HG03060 (cell line): ENCODE results near the gene CTSA.
A peak's percentile ranks its signal among the peaks of the same experiment; 100 is the strongest.
"Not testable (repeated sequence)": the region's sequence is repeated elsewhere in the genome, so short reads cannot be mapped to it uniquely, and the experiment has no call there.

Source experiments
- ATAC-seq: cut with Tn5 transposase; IDR thresholded peaks from one replicate; pipeline ENCODE4 v1.9.1; 2021; ENCODE audit warnings: low read depth, moderate number of reproducible peaks; ENCODE audit not compliant: unreplicated experiment

CTSA gene

DNA sequence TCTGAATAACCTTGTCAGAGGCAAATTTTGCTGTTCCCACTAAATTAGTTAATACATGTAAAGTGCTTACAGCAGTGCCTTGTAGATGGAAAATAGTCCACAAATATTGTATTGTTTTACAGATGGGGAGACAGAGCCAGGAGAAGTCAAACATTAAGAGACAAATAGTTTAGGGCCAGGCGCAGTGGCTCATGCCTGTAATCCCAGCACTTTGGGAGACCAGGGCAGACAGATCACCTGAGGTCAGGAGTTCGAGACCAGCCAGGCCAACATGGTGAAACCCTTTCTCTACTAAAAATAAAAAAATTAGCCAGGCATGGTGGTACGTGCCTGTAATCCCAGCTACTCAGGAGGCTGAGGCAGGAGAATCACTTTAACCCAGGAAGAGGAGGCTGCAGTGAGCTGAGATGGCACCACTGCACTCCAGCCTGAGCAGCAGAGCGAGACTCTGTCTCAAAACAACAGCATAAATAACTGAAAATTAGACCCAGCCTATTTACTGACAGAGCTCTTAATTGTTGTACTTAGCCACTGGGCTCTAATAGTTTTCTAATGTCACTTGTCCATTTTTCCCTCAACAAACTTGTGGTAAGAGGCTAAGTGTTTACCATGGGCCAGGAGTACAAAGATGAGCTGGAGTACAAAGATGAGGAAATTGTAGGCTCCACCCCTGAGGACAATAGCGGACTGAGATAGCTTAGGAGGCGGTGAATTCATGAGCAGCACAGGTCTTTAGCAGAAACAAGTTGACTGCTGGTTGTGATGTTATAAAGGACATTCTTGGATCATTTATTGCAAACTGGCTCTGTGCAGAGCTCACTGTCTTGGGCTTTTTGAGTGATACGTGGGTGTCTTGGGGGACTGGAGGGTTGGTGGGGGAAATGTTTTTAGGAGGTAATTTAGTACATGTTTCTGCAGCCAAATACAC lies 27.3 kb upstream of the CTSA start:
- no peak for ATAC-seq

DNA sequence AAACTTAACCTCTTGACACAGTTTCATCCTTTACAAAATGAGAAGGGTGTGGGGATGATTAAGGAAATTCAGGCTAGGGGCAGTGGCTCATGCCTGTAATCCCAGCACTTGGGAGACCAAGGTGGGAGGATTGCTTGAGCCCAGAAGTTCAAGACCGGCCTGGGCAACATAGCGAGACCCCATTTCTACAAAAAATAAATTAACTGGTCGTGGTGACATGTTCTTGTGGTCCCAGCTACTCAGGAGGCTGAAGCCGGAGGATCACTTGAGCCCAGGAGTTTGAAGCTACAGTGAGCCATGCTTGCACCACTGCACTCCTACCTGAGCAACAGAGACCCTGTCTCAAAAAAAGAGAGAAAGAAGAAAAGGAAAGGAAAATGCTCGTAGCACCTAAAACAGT lies 24.7 kb upstream of the CTSA start:
- ATAC-seq, result no peak

DNA sequence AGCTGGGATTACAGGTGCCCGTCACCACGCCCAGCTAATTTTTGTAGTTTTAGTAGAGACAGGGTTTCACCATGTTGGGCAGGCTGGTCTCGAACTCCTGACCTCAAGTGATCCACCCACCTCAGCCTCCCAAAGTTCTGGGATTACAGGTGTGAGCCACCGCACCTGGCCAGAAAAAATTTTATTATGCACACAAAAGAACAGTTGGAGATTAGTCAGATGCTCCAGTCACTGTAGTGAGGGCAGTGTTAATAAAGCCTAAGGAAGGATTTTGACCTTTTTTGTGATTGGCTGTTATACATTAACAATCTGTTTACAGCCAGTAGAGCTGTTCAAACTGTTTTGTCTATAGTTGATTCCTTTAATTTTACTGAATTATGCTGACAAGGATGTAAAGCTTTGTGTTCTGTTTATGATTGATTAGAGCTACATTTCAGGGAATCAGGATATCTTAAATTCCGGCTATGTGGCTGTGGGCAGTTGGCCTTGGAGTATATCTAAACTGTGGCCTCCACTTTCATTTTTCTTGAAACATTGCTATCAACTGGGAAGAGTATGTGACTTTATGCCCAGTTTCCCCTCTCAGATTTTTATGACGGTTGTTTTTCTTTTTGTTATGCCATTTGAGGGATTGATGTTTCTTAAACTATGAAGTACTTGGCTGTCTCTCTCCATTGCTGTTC lies 23.9 kb upstream of the CTSA start:
- no peak for ATAC-seq

DNA sequence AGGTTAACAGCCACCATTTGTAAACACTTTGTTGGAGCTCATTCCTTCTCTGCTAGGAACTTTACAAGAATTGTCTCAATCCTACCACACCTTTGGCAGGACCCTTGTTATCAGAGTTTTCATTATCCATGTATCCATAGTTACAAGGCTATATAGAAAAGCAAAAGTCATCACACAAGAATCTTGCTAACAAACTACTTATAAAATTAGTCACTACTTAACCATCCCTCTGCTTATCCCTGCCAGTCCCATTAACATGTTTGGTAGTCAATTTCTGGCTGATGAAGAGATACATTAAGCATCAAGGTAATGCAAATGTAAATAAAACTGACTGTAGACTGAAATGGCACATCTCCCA lies 23.3 kb upstream of the CTSA start:
- ATAC-seq, result no peak

DNA sequence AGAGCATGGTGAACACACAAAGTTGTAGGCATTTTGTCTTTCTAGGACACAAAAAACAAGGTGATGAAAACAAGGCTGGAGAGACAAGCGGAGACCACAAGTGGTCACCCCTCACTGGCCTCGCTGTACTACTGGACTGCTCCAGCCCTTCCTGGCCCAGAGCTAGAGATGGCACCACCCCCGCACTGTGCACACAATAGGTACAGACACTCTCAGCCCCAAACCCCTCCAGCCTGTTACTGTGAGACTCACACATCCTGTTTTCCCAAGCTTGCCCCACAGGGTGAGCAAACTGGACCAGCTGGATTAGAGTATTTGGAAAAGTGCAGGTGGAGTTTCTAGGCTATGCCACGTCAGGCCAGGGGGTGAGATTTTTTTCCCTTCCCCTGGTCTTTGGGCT lies 18.5 kb upstream of the CTSA start:
- no peak for ATAC-seq

DNA sequence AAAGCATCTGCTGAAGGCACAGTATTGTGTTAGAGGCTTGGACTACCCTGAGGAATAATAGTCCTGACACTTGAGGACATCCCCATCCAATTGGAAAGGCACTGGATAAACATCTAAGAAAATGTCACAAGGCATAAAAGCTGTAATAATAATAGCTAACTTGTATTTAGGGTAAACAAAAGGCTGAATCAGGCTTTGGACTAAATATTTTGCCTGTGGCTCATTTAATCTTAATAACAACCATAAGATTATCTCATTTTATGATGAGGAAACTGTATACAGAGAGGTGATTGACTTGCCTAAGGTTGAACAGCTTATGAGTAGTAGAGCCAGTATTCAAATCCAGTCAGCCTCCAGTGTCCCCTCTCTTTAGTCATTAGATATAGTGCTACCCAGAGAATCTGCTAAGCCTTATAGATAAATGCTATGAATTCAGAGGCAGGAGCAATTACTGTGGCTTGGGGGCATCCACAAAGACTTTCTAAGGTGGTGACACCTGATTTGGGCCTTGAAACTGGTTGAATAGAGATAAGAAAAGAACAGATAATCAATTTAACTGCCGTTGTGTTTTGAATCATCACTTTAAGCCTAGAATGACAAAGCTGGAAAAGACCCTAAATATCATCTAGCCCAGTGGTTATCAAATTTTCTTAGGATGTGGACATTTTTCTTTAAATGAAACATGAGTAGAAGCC lies 17.6 kb upstream of the CTSA start:
- no peak for ATAC-seq

DNA sequence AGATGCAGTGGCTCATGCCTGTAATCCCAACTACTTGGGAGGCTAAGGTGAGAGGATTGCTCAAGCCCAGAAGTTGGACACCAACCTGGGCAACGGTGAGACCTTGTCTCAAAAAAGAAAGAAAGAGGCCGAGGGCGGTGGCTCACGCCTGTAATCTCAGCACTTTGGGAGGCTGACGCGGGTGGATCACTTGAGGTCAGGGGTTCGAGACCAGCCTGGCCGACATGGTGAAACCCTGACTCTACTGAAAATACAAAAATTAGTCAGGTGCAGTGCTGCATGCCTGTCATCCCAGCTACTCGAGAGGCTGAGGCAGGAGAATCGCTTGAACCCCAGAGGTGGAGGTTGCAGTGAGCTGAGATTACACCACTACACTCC lies 17.0 kb upstream of the CTSA start:
- not testable (repeated sequence) for ATAC-seq

DNA sequence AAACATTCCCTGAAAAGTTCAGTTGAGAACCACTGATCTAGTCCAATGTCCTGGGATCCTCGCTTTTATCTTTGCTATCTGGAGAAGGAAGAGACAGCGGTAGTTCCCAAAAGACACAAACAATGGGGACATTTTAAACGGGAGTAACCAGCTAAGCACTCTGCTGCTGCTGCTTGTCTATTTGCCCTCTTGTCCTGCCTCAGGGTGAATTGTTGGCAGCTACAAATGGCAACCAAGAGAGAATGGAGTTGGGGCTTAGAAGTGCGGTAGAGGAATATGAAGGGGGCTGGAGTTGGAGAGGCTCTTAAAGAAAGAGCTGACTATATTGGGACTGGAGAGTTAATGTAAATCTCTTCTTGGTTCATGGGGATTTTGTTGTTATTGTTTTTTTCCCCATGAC lies 16.6 kb upstream of the CTSA start:
- ATAC-seq, result no peak

DNA sequence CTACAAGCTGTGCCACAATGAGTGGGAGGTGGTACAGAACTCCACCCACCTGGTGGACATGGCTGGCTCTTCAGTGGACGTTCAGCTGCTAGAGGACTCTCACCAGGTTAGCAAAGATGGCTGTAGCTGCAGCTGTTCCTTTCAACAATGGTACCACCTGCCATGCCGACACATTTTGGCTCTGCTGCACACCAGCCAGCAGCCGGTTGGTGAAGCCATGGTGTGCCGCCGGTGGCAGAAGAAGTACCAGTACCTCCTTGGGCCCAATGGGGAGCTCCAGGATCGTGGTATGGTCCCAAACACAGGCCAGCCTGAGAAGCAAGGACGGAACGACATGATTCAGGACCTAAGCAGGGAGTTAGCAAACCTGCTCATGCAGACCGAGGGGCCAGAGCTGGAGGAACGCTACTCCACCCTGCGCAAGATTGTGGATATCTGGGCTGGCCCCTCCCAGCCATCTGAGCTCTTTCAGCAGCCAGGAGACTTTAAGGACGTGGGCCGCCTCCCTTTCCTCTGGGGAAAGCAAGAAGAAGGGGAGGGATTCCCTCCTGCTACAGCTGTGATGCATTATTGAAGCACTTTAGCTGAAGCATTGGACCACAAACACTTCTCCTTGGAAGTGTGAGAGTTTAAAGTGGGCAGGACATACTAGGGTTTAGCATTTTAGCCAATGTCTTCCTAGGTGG lies 12.9 kb upstream of the CTSA start:
- no peak for ATAC-seq

DNA sequence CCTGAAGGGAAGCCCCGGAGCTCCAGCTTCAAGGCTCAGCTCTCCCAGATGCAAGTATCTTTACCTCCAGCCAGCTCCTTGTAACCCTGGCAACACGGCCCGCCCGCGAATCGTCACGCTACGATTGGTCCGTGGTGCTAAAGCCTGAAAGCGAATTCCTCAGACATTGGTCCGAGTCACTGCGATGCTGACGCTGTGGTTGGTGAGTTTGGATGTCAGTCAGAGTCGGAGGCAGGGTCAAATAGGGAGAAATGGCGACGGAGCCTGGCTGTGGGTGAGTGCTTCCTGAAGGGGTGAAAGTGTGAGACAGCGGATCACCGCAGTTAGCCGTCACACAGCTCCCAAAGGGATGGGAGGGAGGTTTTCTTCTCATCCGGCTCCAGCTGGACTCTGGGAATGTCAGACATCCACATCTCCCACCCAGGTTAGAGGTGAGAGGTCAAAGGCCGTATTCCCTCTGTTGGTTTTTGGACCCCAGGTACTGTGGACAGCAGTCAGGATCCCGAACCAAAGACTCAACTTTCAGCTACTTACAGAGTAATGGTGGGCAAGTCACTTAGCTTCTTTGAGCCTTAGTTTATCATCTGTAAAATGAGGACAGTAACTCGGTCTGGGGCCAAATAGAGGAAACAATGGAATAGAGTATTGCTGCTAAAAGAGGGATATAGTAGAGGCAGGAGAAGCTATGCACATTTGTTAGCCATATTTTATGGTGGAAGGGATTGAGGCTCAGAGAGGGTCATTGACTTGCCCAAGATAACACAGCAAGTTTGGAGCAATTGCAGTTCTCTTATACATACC lies 9.9 kb upstream of the CTSA start, which contains the start of gene ZSWIM1:
TSS of gene ZSWIM1 (plus strand) at position 240 of the 801 bp plus-strand sequence. CDS start 1,366 bp downstream, outside the sequence.
- peak; percentile 93 for ATAC-seq

DNA sequence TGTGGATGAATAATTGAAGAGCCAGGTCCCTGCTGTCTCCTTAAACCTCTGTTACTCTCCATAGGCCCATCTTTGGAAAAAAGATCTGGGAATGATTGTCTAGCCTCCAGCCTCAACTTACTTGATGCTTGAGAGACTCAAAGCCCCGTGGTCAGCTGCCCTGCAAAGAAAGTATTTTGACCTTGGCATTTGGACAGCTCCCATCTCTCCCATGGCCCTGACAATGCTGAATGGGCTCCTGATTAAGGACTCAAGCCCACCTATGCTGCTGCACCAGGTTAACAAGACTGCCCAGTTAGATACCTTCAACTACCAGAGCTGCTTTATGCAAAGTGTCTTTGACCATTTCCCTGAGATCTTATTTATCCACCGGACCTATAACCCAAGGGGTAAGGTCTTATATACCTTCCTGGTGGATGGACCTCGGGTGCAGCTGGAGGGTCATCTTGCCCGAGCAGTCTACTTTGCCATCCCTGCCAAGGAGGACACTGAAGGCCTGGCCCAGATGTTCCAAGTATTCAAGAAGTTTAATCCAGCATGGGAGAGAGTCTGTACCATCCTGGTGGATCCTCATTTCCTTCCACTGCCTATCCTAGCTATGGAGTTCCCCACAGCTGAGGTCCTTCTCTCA lies 8.6 kb upstream of the CTSA start:
- ATAC-seq, result no peak

DNA sequence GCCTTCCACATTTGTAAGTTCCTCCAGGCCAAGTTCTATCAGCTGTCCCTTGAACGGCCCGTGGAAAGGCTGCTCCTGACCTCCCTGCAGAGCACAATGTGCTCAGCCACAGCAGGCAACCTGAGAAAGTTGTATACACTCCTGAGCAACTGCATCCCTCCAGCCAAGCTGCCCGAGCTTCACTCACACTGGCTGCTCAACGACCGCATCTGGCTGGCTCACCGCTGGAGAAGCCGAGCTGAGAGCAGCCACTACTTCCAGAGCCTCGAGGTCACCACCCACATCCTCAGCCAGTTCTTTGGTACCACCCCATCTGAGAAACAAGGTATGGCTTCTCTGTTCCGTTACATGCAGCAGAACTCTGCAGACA lies 8.1 kb upstream of the CTSA start:
- no peak for ATAC-seq

DNA sequence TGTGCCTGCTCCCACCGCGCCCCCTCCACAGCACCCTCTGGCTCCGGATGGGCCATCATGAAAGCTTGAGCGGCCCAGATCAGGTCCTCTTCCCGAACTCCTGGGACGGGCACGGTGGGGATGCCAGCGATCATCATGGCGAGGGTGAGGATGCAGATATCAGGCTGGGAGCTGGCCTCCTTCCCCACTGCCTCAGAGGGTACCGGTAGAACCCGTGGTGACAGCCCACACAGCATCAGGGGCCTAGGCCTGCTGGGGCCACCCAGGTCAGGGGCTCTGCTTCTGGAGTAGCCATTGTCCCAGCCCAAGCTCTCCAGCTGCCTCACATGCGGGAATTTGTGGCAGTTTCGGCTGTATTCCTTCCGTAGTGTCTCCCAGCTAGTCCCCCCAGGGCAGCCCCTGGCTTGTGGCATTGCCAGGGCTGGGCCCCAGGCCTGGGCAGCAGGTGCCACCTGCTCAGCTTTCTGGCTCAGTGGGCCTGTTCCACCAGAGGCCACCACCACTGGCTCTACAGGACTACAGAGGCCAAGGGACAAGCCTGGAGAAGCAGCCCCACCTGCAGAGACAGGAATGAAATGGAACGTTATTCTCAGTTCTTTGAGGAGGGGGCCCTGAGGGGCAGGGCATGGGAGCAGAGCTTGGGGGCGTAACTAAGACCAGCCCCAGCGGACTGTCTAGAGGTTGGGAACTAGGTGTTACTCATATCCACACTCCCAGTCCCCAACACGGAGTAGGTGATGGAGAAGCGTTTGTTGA lies 4.4 kb upstream of the CTSA start:
- no peak for ATAC-seq

DNA sequence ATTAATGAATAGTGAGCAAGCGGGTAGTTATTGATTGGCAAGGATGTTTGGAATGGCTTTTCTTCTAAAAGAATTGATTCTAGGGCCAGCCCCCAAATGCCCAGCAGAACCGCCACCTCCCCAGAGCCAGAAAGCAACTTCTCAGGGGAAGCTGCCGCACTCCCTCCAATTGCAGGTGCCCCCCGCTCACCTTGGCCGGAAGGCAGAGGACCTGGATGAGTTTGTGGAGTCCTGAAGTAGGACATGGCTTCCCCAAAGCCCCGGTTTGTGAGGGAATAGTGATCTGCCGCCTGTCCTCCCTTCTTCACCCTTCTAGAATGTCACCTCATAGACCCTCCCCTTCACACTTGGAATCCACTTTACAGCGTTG lies 3.8 kb upstream of the CTSA start, which contains the start of gene SPATA25:
TSS of gene SPATA25 (minus strand) at position 277 of the 370 bp plus-strand sequence. CDS start at position 245, 32 bp downstream.
- ATAC-seq, result no peak

DNA sequence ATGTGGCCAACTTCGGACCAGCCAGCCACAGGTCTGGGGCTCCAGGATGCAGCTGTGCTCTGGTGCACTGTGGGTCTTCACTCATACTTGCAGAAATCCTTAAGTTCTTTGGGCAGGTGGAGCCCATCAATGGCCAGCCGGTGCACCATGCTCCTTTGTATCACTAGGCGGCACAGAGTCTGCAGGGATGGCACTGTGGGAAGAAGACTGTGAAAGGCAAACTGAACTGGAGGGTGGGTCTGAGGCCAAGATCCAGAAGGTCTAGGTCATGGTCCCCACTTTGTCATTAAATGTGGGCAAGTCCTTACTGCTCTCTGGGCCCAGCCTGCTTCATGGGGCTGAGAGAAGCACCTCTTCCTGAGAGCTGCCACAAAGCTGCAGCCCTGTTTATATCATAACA lies 2.5 kb upstream of the CTSA start:
- ATAC-seq, result no peak

DNA sequence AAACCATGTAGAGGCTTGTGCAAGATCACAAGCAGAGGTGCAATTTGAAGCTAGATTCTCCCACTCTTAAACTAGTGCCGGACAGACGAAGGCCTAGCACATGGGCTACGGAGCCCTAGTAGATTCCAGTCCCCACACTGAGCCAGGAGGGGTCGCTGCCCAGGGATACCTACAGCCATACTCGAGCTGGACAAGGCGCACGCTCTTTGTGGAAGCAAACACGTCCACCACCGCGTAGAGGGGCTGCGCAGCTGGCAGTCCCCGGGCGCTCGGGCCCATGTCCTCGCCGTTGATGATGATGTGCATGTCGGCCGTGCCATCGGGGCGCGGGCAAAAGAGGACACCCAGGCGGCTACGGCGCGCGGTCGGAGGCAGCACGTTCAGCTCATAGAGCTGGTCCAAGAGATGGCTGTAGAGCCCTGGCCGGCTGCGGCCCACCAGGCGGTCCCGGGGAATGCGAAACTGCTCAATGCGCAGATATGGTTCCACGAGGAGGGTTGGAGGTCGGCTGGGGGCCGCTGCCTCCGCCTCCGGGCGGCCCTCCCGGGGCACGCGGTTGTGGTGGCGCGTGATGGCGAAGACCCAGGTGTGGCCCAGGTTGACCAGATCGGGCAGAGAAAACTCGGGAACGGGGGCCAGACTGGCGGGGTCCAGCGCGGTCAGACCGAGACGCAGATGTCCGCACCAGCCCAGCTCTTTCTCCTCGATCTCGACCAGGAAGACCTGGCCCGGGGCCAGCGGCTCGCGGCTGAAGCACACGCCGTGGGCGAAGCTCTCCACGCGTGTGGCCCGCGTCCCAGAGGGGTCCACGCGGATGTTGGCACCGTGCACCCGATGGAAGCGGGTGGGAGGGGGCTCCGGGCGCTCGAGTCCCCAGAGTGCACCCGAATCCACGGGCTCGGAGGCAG lies 804 bp upstream of the CTSA start:
- ATAC-seq, result no peak

DNA sequence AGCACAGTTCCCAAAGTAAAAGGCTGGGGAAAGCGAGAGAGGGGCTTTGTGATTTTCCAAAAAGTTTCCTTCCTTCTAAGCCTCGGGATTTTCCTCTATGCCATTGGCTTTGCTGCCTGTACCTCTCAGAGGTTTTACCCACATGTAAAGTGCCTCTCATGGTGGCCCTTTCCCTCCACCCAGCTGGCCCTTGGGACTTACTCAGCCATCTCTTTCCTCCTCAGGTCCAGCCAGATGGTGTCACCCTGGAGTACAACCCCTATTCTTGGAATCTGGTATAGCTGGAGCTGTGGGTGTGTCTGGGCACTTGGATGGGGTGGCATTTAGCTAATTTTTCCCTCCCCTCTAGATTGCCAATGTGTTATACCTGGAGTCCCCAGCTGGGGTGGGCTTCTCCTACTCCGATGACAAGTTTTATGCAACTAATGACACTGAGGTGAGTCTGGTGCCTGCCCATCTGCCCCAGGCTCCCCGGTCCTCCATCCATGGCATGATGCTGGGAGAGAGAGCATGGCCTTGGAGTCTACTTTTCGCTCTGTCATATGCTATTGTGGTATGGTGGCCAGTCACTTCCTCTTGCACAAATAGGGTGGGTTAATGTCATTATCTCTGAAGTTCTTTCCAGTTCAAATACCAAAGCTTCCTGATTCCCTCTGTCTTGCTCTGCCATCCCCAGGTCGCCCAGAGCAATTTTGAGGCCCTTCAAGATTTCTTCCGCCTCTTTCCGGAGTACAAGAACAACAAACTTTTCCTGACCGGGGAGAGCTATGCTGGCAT lies 1.1 kb downstream of the CTSA start:
- ATAC-seq, result no peak
